AG09319 (cell line): ENCODE measurements around the gene HLA-DQB2.
"Not testable (repeated sequence)": the region's sequence is repeated elsewhere in the genome, so short reads cannot be mapped to it uniquely, and the experiment has no call there.

ENCODE experiments used
- DNase-seq: peaks from one replicate; pipeline ENCODE4 v3.0.0-alpha.2; 2010; ENCODE audit warnings: low read depth; ENCODE audit errors: extremely low read depth
- CTCF ChIP-seq: IDR thresholded peaks from 2 replicates; pipeline ENCODE4 v1.5.1; 2011; ENCODE audit warnings: low read depth, mild to moderate bottlenecking, inconsistent platforms, low read length, moderate library complexity

HLA-DQB2 gene

GRCh38 chr6:32763421-32763820, at the start of gene HLA-DQB2:
HLA-DQB2 (minus strand) TSS chr6:32763532; CDS start chr6:32763470, 62 bp downstream.
- no peak for TF ChIP-seq CTCF
- no peak for DNase-seq

GRCh38 chr6:32809171-32809570, 45.8 kb upstream of the HLA-DQB2 start:
- no peak for TF ChIP-seq CTCF
- no peak for DNase-seq

- no peak for DNase-seq
- no peak for TF ChIP-seq CTCF
Observed at GRCh38 chr6:32807020-32807580, 43.8 kb upstream of the HLA-DQB2 start.

GRCh38 chr6:32805404-32805803, 42.1 kb upstream of the HLA-DQB2 start:
- DNase-seq, result not testable (repeated sequence)

GRCh38 chr6:32803416-32803815, 40.1 kb upstream of the HLA-DQB2 start:
- no peak for TF ChIP-seq CTCF
- DNase-seq, result no peak

GRCh38 chr6:32799740-32800139, 36.4 kb upstream of the HLA-DQB2 start:
- DNase-seq, result no peak
- TF ChIP-seq CTCF, result no peak

GRCh38 chr6:32799168-32799567, 35.8 kb upstream of the HLA-DQB2 start:
- TF ChIP-seq CTCF, result no peak
- no peak for DNase-seq
